ENCODE data around the gene MEP1B. TPM values are rescaled to one million over a fixed set of nuclear protein-coding genes. Genes with fewer than 3 reads are reported as not detected.

The MEP1B gene
- total RNA-seq, 2 donors from 2014 or later, result not detected

GRCh38 chr18:32201948-32202672 lies 12.3 kb downstream of the MEP1B start:
- 79 to 81% methylated on average over 3 of the region's 3 CpGs for WGBS, 2 donors
- no peak overlapping the region for H3K27ac ChIP-seq
- no peaks in the 10 kb centered on the region for H3K4me1 ChIP-seq
- no peak for ATAC-seq
- no peaks in the 10 kb centered on the region for H3K27me3 ChIP-seq
- TF ChIP-seq, protein P1, sequence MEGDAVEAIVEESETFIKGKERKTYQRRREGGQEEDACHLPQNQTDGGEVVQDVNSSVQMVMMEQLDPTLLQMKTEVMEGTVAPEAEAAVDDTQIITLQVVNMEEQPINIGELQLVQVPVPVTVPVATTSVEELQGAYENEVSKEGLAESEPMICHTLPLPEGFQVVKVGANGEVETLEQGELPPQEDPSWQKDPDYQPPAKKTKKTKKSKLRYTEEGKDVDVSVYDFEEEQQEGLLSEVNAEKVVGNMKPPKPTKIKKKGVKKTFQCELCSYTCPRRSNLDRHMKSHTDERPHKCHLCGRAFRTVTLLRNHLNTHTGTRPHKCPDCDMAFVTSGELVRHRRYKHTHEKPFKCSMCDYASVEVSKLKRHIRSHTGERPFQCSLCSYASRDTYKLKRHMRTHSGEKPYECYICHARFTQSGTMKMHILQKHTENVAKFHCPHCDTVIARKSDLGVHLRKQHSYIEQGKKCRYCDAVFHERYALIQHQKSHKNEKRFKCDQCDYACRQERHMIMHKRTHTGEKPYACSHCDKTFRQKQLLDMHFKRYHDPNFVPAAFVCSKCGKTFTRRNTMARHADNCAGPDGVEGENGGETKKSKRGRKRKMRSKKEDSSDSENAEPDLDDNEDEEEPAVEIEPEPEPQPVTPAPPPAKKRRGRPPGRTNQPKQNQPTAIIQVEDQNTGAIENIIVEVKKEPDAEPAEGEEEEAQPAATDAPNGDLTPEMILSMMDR (IDR thresholded peaks at IDR 0.05), result no peak
- TF ChIP-seq POLR2A (IDR thresholded peaks at IDR 0.05), result no peak
- no peak overlapping the region for H3K4me3 ChIP-seq
- no peak for DNase-seq
- H3K9me3 ChIP-seq, result no peaks in the 10 kb centered on the region
- intact Hi-C loops (cut with DNase I), result no loop called here
- H3K36me3 ChIP-seq (replicated peaks in 1 of 2; ENCODE audit: insufficient read depth in 1 of 2, low read depth in 2 of 2), result no peaks in the 10 kb centered on the region

DNA sequence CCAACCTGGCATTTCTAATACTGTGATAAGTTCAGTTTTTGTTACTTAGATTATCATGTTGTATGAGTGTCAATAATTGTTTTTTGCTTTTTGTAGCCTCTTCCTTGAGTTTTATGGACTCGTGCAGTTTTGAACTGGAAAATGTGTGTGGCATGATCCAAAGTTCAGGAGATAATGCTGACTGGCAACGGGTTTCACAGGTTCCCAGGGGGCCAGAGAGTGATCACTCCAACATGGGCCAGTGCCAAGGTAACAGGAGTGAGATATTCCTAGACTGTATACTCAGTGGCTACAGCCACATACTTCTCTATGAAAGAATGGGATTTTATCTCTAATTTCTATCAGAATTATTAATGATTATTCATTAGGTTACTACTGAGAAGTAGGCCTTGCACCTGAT lies 18.2 kb downstream of the MEP1B start:
- no peaks in the 10 kb centered on the region for H3K9me3 ChIP-seq
- no peak for TF ChIP-seq POLR2A (IDR thresholded peaks at IDR 0.05)
- TF ChIP-seq, protein P1 (IDR thresholded peaks at IDR 0.05), result no peak
- DNase-seq, result peak; percentile 24 to 75 (median 52)
- intact Hi-C loops (cut with DNase I), result no loop called here
- no peak overlapping the region for H3K4me3 ChIP-seq
- 2 to 10% methylated on average over 2 of the region's 2 CpGs for WGBS, 2 donors
- no peak overlapping the region for H3K27ac ChIP-seq
- H3K4me1 ChIP-seq, result peaks cover 13% of the 10 kb centered on the region
- no peaks in the 10 kb centered on the region for H3K27me3 ChIP-seq
- ATAC-seq, result peak; percentile 67
- no peaks in the 10 kb centered on the region for H3K36me3 ChIP-seq (replicated peaks in 1 of 2; ENCODE audit: insufficient read depth in 1 of 2, low read depth in 2 of 2)

DNA sequence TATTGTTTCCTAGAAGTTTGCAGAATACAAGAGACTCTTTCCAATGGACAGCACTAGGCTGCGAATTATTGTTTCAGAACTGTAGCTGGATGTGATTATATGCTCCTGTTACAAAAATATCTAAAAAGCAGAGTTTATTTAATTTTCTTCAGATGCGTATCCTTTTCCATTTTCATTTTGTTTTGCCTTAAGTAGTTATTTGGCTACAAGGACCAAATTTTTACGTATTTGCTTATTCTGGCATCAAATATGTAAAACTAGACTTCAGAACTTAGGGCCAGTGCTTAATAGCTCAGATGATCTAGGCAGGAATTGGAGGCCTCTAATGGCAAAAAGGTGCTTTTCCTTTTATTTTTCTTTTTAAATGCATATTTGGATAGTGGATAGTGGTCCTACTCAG lies 18.7 kb downstream of the MEP1B start:
- H3K27ac ChIP-seq, result no peak overlapping the region
- H3K27me3 ChIP-seq, result no peaks in the 10 kb centered on the region
- WGBS, 2 donors, result 85 to 93% methylated on average over 3 of the region's 3 CpGs
- TF ChIP-seq, protein P1 (IDR thresholded peaks at IDR 0.05), result no peak
- no peak for TF ChIP-seq POLR2A (IDR thresholded peaks at IDR 0.05)
- peaks cover 13% of the 10 kb centered on the region for H3K4me1 ChIP-seq
- intact Hi-C loops (cut with DNase I), result no loop called here
- H3K36me3 ChIP-seq (replicated peaks in 1 of 2; ENCODE audit: insufficient read depth in 1 of 2, low read depth in 2 of 2), result no peaks in the 10 kb centered on the region
- DNase-seq (no peak), ATAC-seq (no peak)
- H3K9me3 ChIP-seq, result no peaks in the 10 kb centered on the region
- H3K4me3 ChIP-seq, result no peak overlapping the region

GRCh38 chr18:32209685-32210445 lies 20.0 kb downstream of the MEP1B start:
- no peak overlapping the region for H3K4me3 ChIP-seq
- intact Hi-C loops (cut with DNase I), result no loop called here
- 71 to 86% methylated on average over 10 of the region's 10 CpGs for WGBS, 2 donors
- DNase-seq (no peak), ATAC-seq (no peak)
- TF ChIP-seq, protein P1 (IDR thresholded peaks at IDR 0.05), result no peak
- no peak for TF ChIP-seq POLR2A (IDR thresholded peaks at IDR 0.05)
- H3K4me1 ChIP-seq, result peaks cover 13% of the 10 kb centered on the region
- H3K27me3 ChIP-seq, result no peaks in the 10 kb centered on the region
- no peaks in the 10 kb centered on the region for H3K36me3 ChIP-seq (replicated peaks in 1 of 2; ENCODE audit: insufficient read depth in 1 of 2, low read depth in 2 of 2)
- H3K9me3 ChIP-seq, result no peaks in the 10 kb centered on the region
- no peak overlapping the region for H3K27ac ChIP-seq
